Spleen (tissue), 7 donors: Measurements from ENCODE around the gene ADAMTS19.

Source experiments
- CTCF ChIP-seq, 11 experiments: fragments of 200-600 bp in 7 of 11; fragments of 450-650 bp in 4 of 11; sonication (generic) in 4 of 11; IDR thresholded peaks in 8 of 11; conservative IDR thresholded peaks in 3 of 11; 1 replicate in 7 of 11; 2 replicates in 4 of 11; pipeline versions ENCODE4 v1.4.0 to v1.8.0; 2016 to 2021; ENCODE audit warnings: antibody characterized with exemption in 11 of 11, inconsistent platforms in 4 of 11, mild to moderate bottlenecking in 1 of 11
- POLR2A ChIP-seq, 3 donors: fragments of 450-650 bp; IDR thresholded peaks; one replicate each; pipeline ENCODE4 v1.5.1; 2017; ENCODE audit warnings: antibody characterized with exemption in 3 of 3, mild to moderate bottlenecking in 1 of 3
- POLR2AphosphoS5 ChIP-seq, 3 donors: sonication (generic); formaldehyde crosslinking; IDR thresholded peaks; one replicate each; pipeline ENCODE4 v1.5.1; 2017; ENCODE audit warnings: antibody characterized with exemption in 3 of 3
- donor health status: DM: no; HTN: no; CAD: no; lungs with moderate emphysema.
- donor health status: DM: no; HTN: no; CAD: no.
- donor health status: DM: no; HTN: no; CAD: no.

GRCh38 chr5:129593525-129593924 lies 133.4 kb downstream of the ADAMTS19 start:
- TF ChIP-seq POLR2AphosphoS5 (IDR thresholded peaks at IDR 0.05) (no peak), CTCF (IDR thresholded peaks at IDR 0.05 in 8 of 11, conservative IDR thresholded peaks at IDR 0.05 in 3 of 11) (no peak), POLR2A (IDR thresholded peaks at IDR 0.05) (no peak)
